Esophagus squamous epithelium (tissue), 5 donors: ENCODE measurements around the gene TRIM69. TPM values are rescaled to one million over a fixed set of nuclear protein-coding genes. Genes with fewer than 3 reads are reported as not detected.
"Not testable (repeated sequence)": the region's sequence is repeated elsewhere in the genome, so short reads cannot be mapped to it uniquely, and the experiment has no call there.

Source experiments
- DNase-seq: peaks from one replicate; lab custom pipeline; 2025; lab: John Stamatoyannopoulos, UW
- H3K27ac ChIP-seq, 4 donors: fragments of 200-600 bp; sonication (generic); one replicate each; pipeline ENCODE4 v1.5.1; 2016 to 2019; ENCODE audit warnings: mild to moderate bottlenecking in 1 of 4
- H3K27me3 ChIP-seq, 4 donors: fragments of 200-600 bp; sonication (generic); 1 replicate in 3 of 4; 2 replicates in 1 of 4; pipeline versions ENCODE4 v1.5.1 to v1.6.0; 2017 to 2021; ENCODE audit warnings: antibody characterized with exemption in 1 of 4
- H3K36me3 ChIP-seq, 3 donors: fragments of 200-600 bp; sonication (generic); one replicate each; pipeline ENCODE4 v1.5.1; 2016 to 2019
- H3K4me1 ChIP-seq, 3 donors: fragments of 200-600 bp; sonication (generic); one replicate each; pipeline ENCODE4 v1.5.1; 2017 to 2019
- H3K4me3 ChIP-seq, 4 donors: fragments of 200-600 bp; sonication (generic); 1 replicate in 3 of 4; 2 replicates in 1 of 4; pipeline ENCODE4 v1.5.1; 2016 to 2019; ENCODE audit warnings: mild to moderate bottlenecking in 2 of 4, moderate library complexity in 1 of 4
- H3K9me3 ChIP-seq, 3 donors: fragments of 200-600 bp; sonication (generic); one replicate each; pipeline ENCODE4 v1.5.1; 2016 to 2019
- CTCF ChIP-seq, 6 experiments: fragments of 450-650 bp in 4 of 6; fragments of 200-600 bp in 2 of 6; sonication (generic) in 2 of 6; IDR thresholded peaks; one replicate each; pipeline ENCODE4 v1.5.1; 2016 to 2019; ENCODE audit warnings: antibody characterized with exemption in 6 of 6, mild to moderate bottlenecking in 4 of 6, moderate library complexity in 4 of 6
- POLR2A ChIP-seq, 4 donors: fragments of 450-650 bp; IDR thresholded peaks; one replicate each; pipeline ENCODE4 v1.6.1; 2017; ENCODE audit warnings: antibody characterized with exemption in 4 of 4, mild to moderate bottlenecking in 4 of 4, moderate library complexity in 3 of 4
- WGBS, 2 donors: methylation state at CpG; one replicate each; pipeline ENCODE4 v1.1.5; 2018; 5-methylcytosine and 5-hydroxymethylcytosine counted together
- intact Hi-C: fragments of 100-400 bp; cut with DNase I; formaldehyde crosslinking; loops from one replicate; pipeline ENCODE4 v1.15.0; 2022
- total RNA-seq, 4 donors: library from RNA; depleted of rRNA; stranded (reverse); fragments of >200 nt; gene quantifications; one replicate each; pipeline ENCODE4 v1.1.0, GENCODE V29; 2016
- donor health status: DM: yes; HTN: yes; CAD: no.

Gene TRIM69
- total RNA-seq, 4 donors from 2014 or later: 9.4 to 13.6 (median 11.1) TPM

GRCh38 chr15:44763848-44764247 is 27.5 kb downstream of the TRIM69 start:
- Histone ChIP-seq H3K27ac (no peak overlapping the region), H3K36me3 (no peaks in the 10 kb centered on the region), H3K9me3 (no peaks in the 10 kb centered on the region), H3K4me1 (no peaks in the 10 kb centered on the region), H3K4me3 (no peak overlapping the region), H3K27me3 (no peaks in the 10 kb centered on the region)
- TF ChIP-seq CTCF (IDR thresholded peaks at IDR 0.05) (no peak), POLR2A (IDR thresholded peaks at IDR 0.05) (no peak)
- 68 to 79% methylated on average over 3 of the region's 3 CpGs for WGBS, 2 donors
- intact Hi-C loops: no loop called here
- DNase-seq: no peak

- H3K4me1 ChIP-seq: no peaks in the 10 kb centered on the region
- H3K9me3 ChIP-seq: no peaks in the 10 kb centered on the region
- no peak overlapping the region for H3K27ac ChIP-seq
- H3K4me3 ChIP-seq: no peak overlapping the region
- 27 to 30% methylated on average over 3 of the region's 3 CpGs for WGBS, 2 donors
- no peak for TF ChIP-seq POLR2A (IDR thresholded peaks at IDR 0.05)
- no peak for TF ChIP-seq CTCF (IDR thresholded peaks at IDR 0.05)
- no peaks in the 10 kb centered on the region for H3K27me3 ChIP-seq
- DNase-seq: no peak
- intact Hi-C loops: no loop called here
- no peaks in the 10 kb centered on the region for H3K36me3 ChIP-seq
Measured at GRCh38 chr15:44765036-44765435, 28.7 kb downstream of the TRIM69 start.

- Histone ChIP-seq H3K36me3 (no peaks in the 10 kb centered on the region), H3K9me3 (peaks cover 0 to 11% (median 7%) of the 10 kb centered on the region in 3 donors), H3K27ac (no peak overlapping the region), H3K27me3 (no peaks in the 10 kb centered on the region), H3K4me1 (no peaks in the 10 kb centered on the region), H3K4me3 (no peak overlapping the region)
- intact Hi-C loops: no loop called here
- DNase-seq: no peak
- 76 to 82% methylated on average over 5 of the region's 5 CpGs for WGBS, 2 donors
- TF ChIP-seq POLR2A (IDR thresholded peaks at IDR 0.05) (no peak), CTCF (IDR thresholded peaks at IDR 0.05) (no peak)
Measured at GRCh38 chr15:44769521-44769920, 33.2 kb downstream of the TRIM69 start.

- H3K36me3 ChIP-seq, H3K27me3 ChIP-seq, DNase-seq, intact Hi-C loops, H3K27ac ChIP-seq, H3K4me3 ChIP-seq, H3K4me1 ChIP-seq: not testable (repeated sequence)
- peaks cover 0 to 11% (median 7%) of the 10 kb centered on the region in 3 donors for H3K9me3 ChIP-seq
- 75 to 89% methylated on average over 5 of the region's 5 CpGs for WGBS, 2 donors
Measured at GRCh38 chr15:44770715-44771114, 34.4 kb downstream of the TRIM69 start.

- Histone ChIP-seq H3K4me3 (no peak overlapping the region), H3K9me3 (peaks cover 0 to 5% (median 4%) of the 10 kb centered on the region in 3 donors), H3K4me1 (no peaks in the 10 kb centered on the region), H3K27me3 (no peaks in the 10 kb centered on the region), H3K27ac (no peak overlapping the region), H3K36me3 (no peaks in the 10 kb centered on the region)
- 52 to 68% methylated on average over 4 of the region's 4 CpGs for WGBS, 2 donors
- intact Hi-C loops: no loop called here
- no peak for DNase-seq
- TF ChIP-seq CTCF (IDR thresholded peaks at IDR 0.05): no peak
- TF ChIP-seq POLR2A (IDR thresholded peaks at IDR 0.05): no peak
Measured at GRCh38 chr15:44775953-44776352, 39.6 kb downstream of the TRIM69 start.

- Histone ChIP-seq H3K27me3 (no peaks in the 10 kb centered on the region), H3K36me3 (no peaks in the 10 kb centered on the region), H3K27ac (no peak overlapping the region), H3K9me3 (no peaks in the 10 kb centered on the region), H3K4me1 (peaks cover 0 to 7% (median 0%) of the 10 kb centered on the region in 3 donors), H3K4me3 (no peak overlapping the region)
- DNase-seq: no peak
- 88 to 91% methylated on average over 2 of the region's 2 CpGs for WGBS, 2 donors
- intact Hi-C loops: no loop called here
- TF ChIP-seq POLR2A (IDR thresholded peaks at IDR 0.05) (no peak), CTCF (IDR thresholded peaks at IDR 0.05) (no peak)
Measured at GRCh38 chr15:44779761-44780160, 43.4 kb downstream of the TRIM69 start.
